ENCODE results near the gene MAB21L3.
A peak's percentile ranks its signal among the peaks of the same experiment; 100 is the strongest.
"Not testable (repeated sequence)": the region's sequence is repeated elsewhere in the genome, so short reads cannot be mapped to it uniquely, and the experiment has no call there.

MAB21L3 gene

DNA sequence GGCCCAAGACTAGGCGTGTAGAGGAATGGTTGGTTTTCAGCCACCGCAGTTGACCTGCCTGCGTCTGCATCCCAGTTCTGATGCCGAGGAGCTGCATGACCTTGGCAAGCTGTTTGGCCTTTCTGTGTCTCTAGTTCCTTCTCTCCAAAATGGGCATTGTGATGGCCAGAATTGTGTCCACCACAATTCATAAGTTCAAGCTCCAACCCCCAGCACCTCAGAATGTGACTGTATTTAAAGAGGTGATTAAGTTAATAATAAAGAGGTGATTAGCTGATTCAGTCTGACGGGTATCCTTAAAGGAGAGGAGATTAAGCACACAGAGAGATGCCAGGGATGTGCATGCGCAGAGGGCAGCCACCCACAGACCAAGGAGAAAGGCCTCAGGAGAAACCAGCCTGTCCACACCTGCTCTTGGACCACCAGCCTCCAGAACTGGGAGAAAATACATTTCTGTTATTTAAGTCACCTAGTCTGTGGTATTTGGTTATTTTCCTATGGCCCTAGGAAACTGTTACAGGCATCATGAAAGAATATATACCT, 28.5 kb downstream of the MAB21L3 start:
- DNase-seq = no peak

GRCh38 chr1:116144151-116144550, 33.0 kb downstream of the MAB21L3 start:
- no peak for DNase-seq

GRCh38 chr1:116146447-116147113, 35.4 kb downstream of the MAB21L3 start:
- DNase-seq = not testable (repeated sequence)

DNA sequence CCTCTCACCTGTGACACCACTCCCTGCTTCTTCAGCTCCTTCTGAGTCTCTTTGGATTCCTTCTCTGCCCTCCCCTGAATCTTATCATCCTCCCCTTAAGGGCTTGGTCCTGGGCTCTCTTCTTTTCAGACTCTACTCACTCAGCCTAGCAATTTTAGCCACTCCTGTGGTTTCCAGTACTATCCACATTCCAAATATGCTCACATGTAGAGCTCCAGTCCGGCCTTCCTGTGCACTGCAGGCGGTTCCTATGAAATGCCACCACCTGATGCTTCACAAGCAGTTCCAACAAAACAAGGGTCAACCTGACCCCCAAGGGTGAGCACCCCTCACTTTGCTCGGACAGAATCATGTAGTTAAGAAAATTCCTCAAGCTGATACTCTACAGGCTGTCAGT, 35.9 kb downstream of the MAB21L3 start:
- no peak for DNase-seq

GRCh38 chr1:116147972-116148371, 36.8 kb downstream of the MAB21L3 start:
- DNase-seq = no peak

- no peak for DNase-seq
These were observed 37.8 kb downstream of the MAB21L3 start for GRCh38 chr1:116148967-116149366.

DNA sequence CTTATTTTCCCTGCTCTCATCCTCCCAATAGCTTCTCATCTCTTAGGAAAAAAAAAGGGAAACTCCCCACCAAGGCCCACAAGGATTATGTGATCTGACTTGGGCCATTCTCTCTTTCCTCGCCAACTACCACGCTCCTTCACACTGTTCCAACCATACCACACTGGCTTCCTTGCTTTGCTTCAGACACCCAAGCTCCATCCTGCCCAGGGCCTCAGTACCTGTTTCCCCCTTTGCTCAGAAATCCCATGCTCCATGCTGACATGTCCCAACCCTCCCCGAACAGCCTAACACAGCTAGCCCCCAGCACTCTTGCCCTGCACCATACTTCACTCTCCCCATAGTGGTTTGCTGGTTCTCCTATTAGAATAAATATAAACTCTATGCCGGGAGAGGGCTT, 39.2 kb downstream of the MAB21L3 start:
- DNase-seq = no peak

DNA sequence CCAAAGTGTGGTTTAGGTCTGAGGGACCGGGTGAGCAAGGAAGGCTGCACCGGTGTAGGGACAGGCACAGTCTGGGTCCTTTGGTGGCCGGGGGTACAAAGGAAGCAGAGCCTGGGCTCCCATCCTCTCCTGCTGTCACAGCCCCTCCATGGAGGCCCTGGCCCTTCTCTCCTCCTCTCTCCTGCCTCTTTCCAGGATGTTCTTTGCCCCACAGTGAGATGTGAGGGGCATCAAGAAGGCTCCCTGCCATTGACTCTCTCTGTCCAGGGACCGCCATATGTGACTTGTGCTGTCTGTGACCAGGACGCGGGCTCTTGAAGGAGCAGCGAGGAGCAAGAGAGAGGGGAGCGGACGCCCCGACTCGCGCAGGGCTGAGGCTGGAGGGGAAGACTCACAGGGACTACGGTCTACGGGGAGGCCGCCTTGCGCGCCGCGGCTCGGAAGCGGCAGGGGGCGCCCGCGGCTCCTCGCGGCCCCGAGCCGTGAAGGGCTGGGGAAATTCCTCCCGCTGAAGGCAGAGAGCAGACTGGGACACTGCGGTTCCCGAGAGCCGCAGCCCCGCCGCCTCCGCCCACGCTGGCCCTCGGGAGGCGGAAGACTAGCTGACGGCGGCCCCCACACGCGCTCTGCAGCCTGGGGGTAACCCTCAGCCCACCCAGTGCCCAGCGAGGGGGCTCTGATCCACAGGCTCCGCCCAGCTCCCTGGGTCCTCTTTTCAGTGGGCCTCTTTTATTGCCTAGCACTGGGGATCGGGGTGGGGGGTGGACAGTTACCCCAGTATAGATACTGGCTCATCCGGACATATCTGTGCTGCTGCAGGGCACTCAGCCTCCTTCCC, 40.8 kb downstream of the MAB21L3 start:
- DNase-seq = peak; percentile 84

DNA sequence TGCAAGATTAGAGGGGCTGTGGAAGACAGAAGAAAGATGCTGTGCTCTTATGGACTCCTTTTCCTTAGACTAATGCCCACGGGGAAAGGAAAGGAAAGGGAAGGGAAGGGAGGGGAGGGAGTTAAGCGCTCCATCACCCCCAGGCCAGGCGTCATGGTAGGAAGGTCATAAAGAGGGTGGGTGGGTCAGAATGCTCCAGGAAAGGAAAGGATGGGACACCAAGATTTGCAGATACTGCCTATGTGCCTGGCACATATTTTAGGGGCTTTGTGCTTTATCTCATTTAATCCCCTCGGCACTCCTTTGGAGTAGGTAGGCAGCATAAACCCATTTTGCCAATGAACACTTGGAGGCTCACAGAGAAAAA, 41.4 kb downstream of the MAB21L3 start:
- no peak for DNase-seq

DNA sequence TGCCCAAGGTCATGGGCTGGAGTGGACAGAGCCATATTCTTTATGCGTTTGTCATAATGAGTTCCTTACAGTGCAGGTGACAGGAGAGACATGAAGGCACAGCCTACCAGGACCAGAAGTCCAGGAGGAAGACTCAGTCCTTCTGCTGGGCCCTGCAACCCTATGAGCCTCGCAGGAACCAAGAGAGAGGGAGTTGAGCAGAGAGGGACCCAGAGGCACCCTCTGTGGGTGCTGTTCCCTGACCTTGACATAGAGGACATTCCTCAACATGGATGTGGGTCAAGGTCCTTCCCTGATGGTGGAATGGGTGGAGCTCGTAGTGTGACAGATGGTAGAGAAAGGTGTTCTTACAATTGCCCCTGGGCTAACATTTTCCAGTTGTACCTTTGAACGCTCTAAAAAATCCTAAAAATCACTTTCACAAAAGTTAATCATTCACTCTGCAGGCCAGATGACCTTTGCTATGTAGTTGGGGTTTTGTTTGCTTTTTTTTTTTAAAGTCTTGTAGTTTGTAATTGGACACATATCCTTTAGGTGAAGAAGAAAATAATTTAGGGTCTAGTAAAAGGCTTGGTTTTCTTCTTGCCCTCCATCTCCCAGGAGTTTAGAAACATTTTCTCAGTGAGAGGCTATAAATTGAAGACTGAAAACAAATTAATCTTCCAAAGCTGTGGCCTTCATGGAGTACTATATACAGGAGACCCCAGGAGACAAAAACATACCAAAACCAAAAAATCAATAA, 41.9 kb downstream of the MAB21L3 start:
- no peak for DNase-seq

- DNase-seq = no peak
These were observed 42.5 kb downstream of the MAB21L3 start for GRCh38 chr1:116153692-116154031.

- no peak for DNase-seq
These were observed 43.3 kb downstream of the MAB21L3 start for GRCh38 chr1:116154536-116154935.

DNA sequence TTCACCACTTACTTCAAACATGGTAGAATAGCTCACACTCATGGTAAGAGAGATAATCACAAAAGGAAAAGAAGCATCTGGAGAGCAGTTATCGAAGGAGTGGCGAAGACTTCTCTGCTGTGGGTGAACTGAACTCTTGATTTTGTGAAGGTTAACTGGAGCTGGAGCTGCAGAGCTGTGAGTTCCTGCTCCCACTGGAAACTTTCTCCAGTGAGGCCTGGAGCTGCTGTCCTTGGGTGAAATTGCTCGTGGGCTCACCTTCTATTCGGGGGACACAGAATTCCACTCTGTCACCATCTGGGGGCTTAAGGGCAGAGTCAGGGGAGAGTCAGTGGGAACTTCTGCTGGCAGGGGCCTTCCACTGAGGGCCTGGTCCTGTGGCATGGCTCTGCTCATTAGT, 45.9 kb downstream of the MAB21L3 start:
- DNase-seq = no peak

DNA sequence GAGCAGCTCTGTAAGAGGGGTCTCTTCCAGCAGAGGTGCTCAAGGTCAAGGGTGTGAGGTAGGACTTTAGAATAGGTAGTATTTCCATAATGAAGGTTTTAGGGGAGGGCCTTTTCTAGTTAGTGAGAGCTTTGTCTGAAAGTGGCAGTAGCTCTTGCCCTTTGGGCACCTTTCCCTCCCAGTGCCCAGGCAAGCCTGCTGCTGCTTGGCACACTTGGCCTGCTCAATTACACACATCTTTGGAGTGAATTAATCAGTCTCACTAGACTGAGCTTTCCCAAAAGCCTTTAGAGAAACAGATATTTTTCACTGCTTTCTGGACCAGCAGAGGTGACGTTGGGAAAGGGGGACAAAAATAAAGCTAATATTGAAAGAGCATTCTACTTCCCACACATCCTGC, 48.0 kb downstream of the MAB21L3 start:
- DNase-seq = no peak

- DNase-seq = no peak
These were observed 48.4 kb downstream of the MAB21L3 start for GRCh38 chr1:116159611-116160010.

- DNase-seq = no peak
These were observed 50.2 kb downstream of the MAB21L3 start for GRCh38 chr1:116161390-116161789.

- no peak for DNase-seq
These were observed 50.7 kb downstream of the MAB21L3 start for GRCh38 chr1:116161877-116162390.

- no peak for DNase-seq
These were observed 52.3 kb downstream of the MAB21L3 start for GRCh38 chr1:116163533-116163932.

DNA sequence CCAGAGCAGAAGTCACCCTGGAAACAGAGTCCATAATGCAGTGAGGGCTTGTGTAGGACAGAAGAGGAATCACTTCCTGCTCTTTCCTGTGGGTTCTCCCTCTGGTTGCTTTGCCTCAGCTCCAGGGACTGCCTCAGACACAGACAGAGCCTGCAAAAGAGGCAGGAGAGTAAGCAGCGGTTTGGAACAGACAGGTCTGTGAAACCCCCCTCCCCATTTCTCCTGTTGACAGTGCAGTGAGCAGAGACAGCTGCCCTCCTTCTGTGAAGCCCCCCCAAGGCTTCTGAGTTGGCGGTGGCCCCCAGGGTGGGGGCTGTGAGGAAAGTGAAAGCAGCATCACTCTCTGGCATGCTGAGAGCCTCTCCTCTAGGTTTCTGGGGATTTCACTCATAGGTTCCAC, 53.0 kb downstream of the MAB21L3 start:
- DNase-seq = no peak

- no peak for DNase-seq
These were observed 53.6 kb downstream of the MAB21L3 start for GRCh38 chr1:116164604-116165368.

DNA sequence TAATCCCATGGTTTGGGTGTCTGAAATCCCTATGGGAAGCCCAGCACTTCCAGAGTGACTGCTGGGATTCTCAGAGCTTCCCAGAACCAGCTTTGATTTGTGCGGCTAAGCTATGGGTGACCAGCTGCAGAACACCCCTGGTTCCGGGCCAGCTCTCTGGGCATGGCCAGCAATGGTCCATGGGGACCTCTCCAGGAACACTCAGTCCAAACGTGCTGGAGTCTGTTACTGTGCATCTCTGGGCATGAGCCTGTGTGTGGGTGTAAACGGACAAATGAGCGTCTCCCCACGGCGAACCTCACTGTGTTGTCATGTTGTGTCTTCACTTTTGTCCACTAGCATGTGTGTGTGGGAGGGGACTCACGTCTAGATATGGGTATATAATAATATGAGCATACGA, 54.4 kb downstream of the MAB21L3 start:
- DNase-seq = no peak

- no peak for DNase-seq
These were observed 54.9 kb downstream of the MAB21L3 start for GRCh38 chr1:116166011-116166571.
